Measurements from ENCODE around the gene PCDH9.
A peak's percentile ranks its signal among the peaks of the same experiment; 100 is the strongest.

DNA sequence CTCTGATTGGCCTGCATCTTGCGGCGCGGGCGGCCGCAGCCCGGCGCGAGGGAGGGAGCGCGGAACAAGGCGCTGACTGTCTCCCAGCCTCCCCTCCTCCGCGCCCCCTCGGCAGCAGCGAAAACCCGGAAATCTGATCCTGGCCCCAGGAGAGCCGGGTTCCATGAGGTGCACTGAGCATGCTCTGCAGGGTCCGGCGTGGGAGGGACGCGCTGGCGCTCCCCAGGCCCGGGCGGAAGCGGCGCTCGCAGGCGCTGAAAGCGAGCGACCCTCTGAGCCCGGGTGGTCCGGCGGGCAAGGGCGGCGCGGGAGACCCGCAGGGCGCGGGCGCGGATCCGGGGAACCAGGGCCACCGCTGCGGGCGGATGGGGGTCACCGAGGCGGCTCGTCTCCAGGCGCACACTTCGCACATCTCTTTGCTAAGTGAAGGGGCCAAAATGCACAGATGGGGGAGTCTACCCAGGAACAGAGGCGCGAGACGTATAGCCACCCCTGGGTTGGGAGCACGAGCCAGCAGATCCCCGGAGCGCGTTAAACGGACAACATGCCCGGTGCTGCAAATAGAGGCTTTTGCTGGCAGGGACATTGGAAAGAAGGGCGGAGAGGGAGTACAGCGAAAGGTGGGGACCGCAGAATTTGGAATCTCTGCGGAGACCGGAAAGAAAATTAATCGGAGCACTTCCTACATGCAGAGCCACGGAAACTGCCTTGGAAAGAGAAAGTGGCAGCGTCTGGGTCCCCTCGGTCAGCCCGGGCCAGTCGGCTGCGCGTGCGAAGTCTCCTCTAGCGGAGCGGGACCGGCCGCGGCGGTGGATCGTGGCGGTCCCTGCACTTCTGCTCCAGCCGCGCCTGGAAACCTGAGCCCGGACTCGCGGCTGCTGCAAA lies 510 bp upstream of the PCDH9 start:
- no peak for TF ChIP-seq FOXM1 (IDR thresholded peaks at IDR 0.05; ENCODE audit: low read depth)
- TF ChIP-seq, protein P1, sequence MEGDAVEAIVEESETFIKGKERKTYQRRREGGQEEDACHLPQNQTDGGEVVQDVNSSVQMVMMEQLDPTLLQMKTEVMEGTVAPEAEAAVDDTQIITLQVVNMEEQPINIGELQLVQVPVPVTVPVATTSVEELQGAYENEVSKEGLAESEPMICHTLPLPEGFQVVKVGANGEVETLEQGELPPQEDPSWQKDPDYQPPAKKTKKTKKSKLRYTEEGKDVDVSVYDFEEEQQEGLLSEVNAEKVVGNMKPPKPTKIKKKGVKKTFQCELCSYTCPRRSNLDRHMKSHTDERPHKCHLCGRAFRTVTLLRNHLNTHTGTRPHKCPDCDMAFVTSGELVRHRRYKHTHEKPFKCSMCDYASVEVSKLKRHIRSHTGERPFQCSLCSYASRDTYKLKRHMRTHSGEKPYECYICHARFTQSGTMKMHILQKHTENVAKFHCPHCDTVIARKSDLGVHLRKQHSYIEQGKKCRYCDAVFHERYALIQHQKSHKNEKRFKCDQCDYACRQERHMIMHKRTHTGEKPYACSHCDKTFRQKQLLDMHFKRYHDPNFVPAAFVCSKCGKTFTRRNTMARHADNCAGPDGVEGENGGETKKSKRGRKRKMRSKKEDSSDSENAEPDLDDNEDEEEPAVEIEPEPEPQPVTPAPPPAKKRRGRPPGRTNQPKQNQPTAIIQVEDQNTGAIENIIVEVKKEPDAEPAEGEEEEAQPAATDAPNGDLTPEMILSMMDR (IDR thresholded peaks at IDR 0.05), result no peak
- no peak; the same call in 1 of the 2 replicates for TF ChIP-seq SIN3A (IDR thresholded peaks at IDR 0.05; ENCODE audit: borderline replicate concordance, low read depth, low read length)
- no peak for TF ChIP-seq RFX5 (IDR thresholded peaks at IDR 0.05; ENCODE audit: low read length)
- no peak for TF ChIP-seq YY1 (IDR thresholded peaks at IDR 0.05; ENCODE audit: low read depth)
- no peak for TF ChIP-seq TAF1 (IDR thresholded peaks at IDR 0.05; ENCODE audit: borderline replicate concordance, low read depth, low read length)
- TF ChIP-seq, protein P2, sequence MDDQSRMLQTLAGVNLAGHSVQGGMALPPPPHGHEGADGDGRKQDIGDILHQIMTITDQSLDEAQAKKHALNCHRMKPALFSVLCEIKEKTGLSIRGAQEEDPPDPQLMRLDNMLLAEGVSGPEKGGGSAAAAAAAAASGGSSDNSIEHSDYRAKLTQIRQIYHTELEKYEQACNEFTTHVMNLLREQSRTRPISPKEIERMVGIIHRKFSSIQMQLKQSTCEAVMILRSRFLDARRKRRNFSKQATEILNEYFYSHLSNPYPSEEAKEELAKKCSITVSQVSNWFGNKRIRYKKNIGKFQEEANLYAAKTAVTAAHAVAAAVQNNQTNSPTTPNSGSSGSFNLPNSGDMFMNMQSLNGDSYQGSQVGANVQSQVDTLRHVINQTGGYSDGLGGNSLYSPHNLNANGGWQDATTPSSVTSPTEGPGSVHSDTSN (IDR thresholded peaks at IDR 0.05), result 0 out of 2 replicates have a peak, but pooled peaks have one; percentile 1

Data from SK-N-SH (cell line).